ENCODE results near the gene PRMT7.

GRCh38 chr16:68384288-68385161 is 73.7 kb downstream of the PRMT7 start:
- no peak for TF ChIP-seq CTCF (IDR thresholded peaks at IDR 0.05)
- no peak for TF ChIP-seq POLR2A (IDR thresholded peaks at IDR 0.05)
